ENCODE results near the gene SH3BGRL2.
"Not testable (repeated sequence)": the region's sequence is repeated elsewhere in the genome, so short reads cannot be mapped to it uniquely, and the experiment has no call there.

SH3BGRL2 gene

DNA sequence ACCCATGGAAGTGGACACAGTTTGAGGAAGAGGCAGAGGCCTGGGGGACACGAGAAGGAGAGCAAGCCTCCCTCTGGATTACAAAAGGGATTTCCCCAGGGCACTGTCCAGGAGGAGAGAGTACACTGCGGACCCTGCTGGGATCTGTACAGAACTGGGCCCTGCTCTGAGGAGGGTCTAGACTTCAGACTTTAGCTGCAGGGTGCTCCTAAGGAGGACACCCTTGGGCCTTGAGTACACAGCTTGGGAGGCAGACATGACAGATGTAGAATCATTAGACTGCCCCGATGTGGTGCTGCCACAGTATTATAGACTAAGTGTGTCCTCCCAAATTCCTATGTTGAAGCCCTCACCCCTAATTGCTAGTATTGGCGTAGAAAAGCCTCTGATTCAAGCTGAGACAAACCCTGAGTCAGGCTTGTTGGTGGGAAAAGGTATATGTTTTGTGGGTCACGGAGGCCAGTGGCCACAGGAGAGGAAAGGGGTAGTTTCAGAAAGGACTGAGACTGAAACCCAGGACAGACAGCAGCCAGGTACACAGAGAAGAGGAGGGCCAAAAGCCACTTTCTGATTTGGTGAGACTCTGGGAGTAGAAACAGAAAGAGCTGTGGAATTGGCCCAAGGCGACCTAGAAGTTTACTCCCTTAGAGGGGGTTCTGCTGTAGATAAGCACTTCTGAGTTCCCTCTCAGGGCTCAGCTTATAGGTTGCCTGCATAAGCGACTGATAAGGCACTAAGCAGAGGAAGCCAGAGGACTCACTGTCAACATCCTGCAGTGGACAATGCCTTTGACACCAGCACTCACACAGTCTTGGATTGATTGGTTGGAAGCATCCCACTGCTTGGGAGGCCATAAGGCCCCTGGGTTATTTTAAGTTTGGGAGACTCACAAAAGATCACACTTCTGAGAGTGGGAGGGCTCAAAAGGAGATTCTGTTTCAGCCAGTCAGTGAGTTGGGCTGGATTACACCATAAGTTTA, 16.5 kb upstream of the SH3BGRL2 start:
- DNase-seq, result no peak

- no peak for DNase-seq
Observed at GRCh38 chr6:79617518-79617941, 13.6 kb upstream of the SH3BGRL2 start.

DNA sequence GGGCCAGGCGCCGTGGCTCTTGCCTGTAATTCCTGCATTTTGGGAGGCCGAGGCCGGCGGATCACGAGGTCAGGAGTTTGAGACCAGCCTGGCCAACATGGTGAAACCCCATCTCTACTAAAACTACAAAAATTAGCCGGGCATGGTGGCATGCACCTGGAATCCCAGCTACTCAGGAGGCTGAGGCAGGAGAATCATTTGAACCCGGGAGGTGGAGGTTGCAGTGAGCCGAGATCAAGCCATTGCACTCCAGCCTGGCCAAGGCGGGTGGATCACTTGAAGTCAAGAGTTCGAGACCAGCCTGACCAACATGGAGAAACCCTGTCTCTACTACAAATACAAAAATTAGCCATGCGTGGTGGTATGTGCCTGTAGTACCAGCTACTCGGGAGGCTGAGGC, 12.7 kb upstream of the SH3BGRL2 start:
- DNase-seq, result not testable (repeated sequence)

GRCh38 chr6:79621579-79621978, 9.6 kb upstream of the SH3BGRL2 start:
- DNase-seq, result no peak

- DNase-seq, result no peak
Observed at GRCh38 chr6:79622364-79622763, 8.8 kb upstream of the SH3BGRL2 start.

DNA sequence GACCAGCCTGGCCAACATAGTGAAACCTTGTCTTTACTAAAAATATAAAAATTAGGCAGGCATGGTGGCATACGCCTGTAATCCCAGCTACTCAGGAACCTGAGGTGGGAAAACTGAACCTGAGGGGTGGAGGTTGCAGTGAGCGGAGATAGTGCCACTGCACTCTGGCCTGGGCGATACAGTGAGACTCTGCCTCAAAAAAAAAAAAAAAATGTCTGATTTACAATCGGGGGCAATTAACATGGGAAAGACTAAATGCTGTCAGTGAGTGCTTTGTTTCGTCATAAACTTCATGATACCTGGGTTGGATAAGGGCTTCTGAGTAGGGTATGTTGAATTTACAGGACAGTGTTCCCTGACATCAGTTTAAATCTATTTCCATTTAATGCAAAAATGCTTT, 8.0 kb upstream of the SH3BGRL2 start:
- no peak for DNase-seq

DNA sequence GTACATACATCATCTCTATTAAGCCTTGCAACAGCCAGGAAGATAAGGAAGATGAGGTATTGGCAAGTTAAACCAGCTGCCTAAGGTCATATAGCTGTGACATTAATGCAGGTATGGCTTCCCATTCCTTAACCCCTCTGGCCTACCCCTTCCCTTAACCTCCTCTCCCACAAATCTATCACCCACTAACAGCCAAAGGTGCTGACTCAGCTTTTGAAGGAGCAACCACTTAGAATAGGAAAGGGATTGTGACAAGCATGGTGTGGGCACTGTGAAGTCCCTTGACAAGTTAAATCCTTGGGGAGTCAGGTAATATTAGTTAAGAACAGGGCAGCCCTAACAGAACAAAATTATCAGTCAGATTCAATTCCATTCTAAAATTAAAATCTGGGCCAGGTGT, 5.4 kb upstream of the SH3BGRL2 start:
- DNase-seq, result no peak

GRCh38 chr6:79626811-79627210, 4.3 kb upstream of the SH3BGRL2 start:
- DNase-seq, result no peak

GRCh38 chr6:79627422-79627821, 3.7 kb upstream of the SH3BGRL2 start:
- DNase-seq, result no peak

DNA sequence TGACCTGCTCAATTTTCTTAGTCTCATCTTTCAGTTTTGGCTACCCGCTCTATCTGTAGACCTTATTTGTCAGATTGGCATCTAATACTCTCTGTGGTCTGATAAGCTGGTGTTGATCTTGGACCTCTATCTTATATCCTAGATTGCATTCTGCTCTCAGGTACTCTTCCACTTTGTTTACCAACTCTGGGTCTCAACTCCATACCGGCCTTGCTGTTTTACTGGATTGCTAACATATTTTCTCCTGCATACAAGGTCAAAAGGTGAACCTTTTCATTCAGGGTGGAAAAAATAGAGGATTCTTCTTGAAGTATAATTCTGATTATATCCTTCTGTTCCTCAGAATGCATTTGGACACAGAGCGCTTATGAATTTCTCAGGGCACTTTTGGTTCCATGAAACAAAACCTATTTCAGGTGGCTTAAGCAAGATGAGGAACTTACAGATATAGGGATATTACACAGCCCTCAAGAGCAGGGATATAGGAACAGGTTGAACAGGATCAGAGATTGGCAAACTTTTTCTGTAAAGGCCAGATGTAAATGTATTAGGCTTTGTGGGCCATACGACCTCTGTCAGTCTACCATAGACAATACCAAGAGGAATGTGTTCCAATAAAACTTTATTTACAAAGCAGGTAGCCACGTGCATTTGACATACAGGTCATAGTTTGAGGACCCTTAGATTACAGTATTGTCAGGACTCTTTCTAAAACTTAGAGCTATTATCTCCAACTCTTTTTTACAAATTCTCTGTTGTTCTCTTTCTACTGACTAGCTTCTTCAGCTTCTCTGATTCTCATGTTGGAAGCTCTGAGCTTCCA, 2.5 kb upstream of the SH3BGRL2 start:
- DNase-seq, result no peak

DNA sequence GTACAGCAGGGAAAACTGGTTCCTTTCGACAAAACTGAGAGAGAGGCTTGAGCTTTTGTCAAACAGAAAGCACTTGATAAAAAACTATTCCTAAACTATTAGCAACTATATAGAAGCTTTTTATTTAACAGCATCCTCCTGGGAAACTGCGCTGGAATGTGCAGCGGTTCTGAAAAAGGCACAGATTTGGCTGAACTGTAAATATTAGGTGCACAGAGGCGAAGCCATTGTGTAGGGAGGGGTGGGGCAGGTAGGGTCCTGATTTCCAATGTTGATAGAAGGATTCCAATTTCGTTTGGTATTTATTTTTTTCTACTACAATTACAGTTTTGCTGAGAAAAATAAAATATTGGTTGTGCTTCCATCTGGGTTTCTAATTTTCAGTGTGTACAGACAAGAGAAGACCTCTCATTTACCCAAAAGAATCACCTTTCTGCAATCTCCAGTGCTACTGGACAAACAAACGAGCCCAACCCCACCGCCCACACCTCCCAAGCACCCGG, 698 bp upstream of the SH3BGRL2 start:
- DNase-seq, result no peak

- DNase-seq, result no peak
Observed at GRCh38 chr6:79631693-79632172, 604 bp downstream of the SH3BGRL2 start.

DNA sequence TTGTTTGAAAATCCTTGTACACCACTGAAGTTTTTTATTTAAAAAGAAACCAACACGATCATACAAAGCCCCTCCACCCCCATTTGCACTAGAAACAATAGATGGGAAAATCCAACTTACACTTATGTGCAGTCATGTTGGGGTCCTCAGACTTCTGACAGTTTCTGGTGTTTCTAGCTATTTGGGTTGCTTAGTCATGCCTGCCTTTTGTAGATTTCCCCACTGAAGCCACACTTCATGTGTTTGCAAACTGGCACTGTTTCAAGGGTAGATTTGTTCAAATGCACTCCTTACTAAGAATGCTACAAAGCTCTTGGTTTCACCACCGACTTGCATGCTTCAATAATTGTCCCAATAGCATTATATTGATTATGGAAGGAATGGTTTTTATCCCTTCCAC, 1.5 kb downstream of the SH3BGRL2 start:
- DNase-seq, result no peak

- no peak for DNase-seq
Observed at GRCh38 chr6:79634491-79635231, 3.5 kb downstream of the SH3BGRL2 start.

DNA sequence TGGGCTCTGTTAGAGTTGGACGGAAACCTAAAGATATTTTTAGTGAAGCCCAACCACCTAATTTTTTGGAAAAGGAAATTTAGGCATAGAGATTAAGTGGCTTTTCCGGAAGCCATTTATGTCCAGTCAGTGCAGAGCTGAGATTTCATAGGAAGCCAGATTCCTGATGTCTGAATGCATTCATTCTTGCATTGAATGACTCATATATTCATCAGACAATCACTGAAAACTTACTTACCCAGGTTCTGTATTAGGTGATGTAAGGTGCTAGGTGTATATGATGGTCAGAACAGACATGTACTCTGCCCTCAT, 4.1 kb downstream of the SH3BGRL2 start:
- peak; percentile 44 for DNase-seq

GRCh38 chr6:79636673-79637072, 5.5 kb downstream of the SH3BGRL2 start:
- no peak for DNase-seq

- no peak for DNase-seq
Observed at GRCh38 chr6:79640146-79641111, 9.3 kb downstream of the SH3BGRL2 start.

DNA sequence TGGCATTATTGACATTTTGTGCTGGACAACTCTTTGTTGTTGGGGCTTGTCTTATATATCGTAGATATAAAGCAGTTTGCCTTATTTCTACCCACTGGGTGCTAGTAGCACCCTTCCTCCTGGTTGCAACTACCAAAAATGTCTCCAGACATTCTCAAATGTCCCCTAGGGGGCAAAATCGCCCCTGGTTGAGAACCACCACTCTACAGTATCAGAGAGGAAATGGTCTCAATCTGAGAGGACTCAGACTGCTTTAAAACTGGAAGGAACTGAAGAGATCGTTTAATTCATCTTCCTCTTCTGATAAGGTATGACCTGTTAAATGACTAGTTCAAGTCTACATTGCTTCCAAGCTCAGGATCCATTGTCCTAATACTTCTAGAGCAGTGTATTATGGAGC, 14.9 kb downstream of the SH3BGRL2 start:
- DNase-seq, result no peak

DNA sequence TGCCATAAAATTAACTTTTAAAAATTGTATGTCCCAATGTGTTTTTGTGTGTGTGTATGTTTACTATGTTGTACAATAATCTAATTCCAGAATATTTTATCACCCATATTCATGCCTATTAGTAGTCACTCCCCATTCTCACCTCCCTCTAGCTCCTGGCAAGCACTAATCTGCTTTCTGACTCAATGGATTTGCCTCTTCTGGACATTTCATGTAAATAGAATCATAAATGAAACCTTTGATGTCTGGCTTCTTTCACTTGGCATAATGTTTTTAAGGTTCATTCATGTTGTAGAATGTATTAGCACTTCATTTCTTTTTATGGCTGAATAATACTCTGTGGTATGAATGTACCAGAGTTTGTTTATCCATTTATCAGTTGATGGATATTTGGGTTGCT, 15.4 kb downstream of the SH3BGRL2 start:
- DNase-seq, result no peak

- DNase-seq, result no peak
Observed at GRCh38 chr6:79647741-79648140, 16.6 kb downstream of the SH3BGRL2 start.

DNA sequence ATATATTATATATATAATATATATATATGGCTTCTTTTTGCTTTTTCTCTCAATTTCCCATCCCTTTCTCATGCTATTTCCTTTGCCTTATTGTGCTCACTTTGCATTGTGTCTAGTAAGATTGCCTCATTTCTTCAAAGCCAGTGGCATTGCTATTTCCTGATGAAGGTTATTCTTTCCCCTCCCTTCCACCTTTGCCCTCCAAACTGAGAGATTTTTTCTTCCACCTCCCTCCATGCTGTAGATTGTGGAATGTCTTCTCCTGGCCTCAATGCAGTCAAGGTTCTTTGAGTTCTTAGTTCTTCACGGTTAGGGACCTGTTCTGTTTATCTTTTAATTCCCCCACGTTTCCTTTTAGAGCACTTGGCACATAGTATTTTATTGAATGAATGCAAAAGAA, 17.2 kb downstream of the SH3BGRL2 start:
- no peak for DNase-seq

Data from fibroblast of skin of abdomen (primary cell).